ENCODE data around the gene KCMF1.

KCMF1 gene

DNA sequence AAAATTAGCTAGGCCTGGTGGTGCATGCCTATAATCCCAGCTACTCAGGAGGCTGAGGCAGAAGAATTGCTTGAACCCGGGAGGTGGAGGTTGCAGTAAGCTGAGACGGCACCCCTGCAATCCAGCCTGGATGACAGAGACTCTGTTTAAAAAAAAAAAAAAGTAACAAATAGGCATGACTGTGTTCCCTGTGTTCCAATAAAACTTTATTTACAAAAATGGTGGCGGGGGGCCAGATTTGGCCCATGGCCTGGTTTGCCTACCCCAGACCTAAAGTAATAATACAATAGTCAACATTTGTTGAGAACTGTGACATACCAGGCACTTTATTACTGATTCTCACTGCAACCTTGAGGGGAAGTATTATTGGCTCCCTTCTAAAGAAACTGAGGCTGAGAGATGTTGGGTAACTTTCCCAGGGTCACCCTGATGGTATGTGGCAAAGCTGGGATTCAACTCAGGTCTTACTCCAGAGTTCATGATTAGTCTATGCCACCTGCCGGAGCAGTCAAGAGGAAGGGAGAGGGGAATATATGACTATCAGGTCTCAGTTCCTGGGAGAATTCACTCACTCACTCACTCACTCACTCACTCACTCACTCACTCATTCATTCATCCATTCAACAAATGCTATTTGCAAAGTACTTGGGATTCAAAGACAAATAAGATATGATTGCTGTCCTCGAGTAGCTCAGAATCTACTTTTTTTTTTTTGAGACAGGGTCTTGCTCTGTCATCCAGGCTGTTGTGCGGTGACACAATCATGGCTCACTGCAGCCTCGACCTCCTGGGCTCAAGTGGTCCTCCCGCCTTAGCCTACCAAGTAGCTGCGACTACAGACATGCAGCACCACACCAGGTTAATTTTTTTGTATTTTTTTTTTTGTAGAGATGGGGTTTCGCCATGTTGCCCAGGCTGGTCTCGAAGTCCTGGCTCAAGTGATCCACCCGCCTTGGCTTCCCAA, 14.3 kb upstream of the KCMF1 start:
- DNase-seq (ENCODE audit: low spot score) = no peak
- in situ Hi-C loops (cut with MboI; ENCODE audit: low pct_unique_long_range_greater_than_20kb, low sequenced_read_pairs, unreplicated experiment) = no loop called here
- TF ChIP-seq, protein P1, sequence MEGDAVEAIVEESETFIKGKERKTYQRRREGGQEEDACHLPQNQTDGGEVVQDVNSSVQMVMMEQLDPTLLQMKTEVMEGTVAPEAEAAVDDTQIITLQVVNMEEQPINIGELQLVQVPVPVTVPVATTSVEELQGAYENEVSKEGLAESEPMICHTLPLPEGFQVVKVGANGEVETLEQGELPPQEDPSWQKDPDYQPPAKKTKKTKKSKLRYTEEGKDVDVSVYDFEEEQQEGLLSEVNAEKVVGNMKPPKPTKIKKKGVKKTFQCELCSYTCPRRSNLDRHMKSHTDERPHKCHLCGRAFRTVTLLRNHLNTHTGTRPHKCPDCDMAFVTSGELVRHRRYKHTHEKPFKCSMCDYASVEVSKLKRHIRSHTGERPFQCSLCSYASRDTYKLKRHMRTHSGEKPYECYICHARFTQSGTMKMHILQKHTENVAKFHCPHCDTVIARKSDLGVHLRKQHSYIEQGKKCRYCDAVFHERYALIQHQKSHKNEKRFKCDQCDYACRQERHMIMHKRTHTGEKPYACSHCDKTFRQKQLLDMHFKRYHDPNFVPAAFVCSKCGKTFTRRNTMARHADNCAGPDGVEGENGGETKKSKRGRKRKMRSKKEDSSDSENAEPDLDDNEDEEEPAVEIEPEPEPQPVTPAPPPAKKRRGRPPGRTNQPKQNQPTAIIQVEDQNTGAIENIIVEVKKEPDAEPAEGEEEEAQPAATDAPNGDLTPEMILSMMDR (IDR thresholded peaks at IDR 0.05; ENCODE audit: extremely low read depth, insufficient read depth, missing control alignments) = no peak

DNA sequence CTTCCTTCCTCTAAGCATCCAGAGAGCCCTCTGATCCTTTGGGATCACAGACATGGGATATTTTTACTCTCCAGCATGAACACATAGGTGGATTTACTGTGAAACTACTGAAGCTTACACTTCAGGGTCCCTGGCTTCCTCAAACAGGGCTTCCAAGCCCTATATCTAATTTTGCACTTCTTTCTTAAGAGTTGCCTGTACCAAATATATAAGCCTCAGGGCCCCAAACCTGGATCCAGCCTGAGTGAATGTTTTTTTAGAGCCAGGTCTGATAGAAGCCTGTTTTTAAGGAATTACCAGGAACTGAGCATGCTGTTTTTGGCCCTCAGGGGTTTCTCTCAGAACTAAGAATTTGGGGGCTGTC, 13.2 kb upstream of the KCMF1 start:
- TF ChIP-seq, protein P1 (IDR thresholded peaks at IDR 0.05; ENCODE audit: extremely low read depth, insufficient read depth, missing control alignments) = no peak
- in situ Hi-C loops (cut with MboI; ENCODE audit: low pct_unique_long_range_greater_than_20kb, low sequenced_read_pairs, unreplicated experiment) = no loop called here
- no peak for DNase-seq (ENCODE audit: low spot score)

DNA sequence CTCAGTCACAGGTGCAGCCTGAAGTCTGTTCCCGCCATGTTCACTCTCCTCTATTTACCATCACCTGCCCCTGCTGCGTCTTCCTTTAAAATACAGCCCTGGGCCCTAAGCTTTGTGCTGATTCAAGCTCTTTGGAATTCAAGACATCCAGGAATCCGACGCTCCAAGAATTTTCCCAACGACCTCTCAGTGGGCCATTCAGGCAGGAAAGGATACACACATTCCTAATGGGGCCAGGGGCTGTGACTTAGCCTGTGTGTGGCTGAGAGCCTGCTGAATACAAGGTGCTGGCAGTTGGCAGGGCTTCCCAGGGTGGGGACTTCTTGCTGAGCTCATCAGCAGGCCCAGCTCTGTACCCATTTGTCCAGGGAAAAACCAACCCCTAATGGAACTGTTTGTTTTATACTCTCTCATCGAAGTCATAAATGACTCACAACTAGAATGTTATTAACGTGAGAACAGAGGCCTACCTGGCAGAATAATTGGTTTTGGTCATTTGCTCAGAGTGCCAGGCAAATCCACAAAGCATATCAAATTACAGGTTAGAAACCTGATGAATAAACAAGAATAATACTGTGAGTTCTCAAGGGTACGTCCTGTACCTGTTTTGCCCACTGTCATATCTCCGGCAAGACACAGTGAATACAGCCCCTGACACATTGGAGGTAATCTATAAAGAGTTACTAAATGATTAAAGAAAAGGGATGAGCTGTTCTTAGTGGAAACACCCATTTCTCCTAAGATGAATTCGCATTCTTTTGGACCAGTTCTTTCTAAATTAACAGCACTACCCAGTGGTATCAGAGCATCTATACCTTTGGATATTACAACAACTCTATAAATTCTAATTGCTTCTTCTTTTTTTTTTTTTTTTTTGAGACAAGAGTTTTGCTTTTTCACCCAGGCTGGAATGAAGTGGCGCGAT, 12.6 kb upstream of the KCMF1 start:
- in situ Hi-C loops (cut with MboI; ENCODE audit: low pct_unique_long_range_greater_than_20kb, low sequenced_read_pairs, unreplicated experiment) = no loop called here
- no peak for DNase-seq (ENCODE audit: low spot score)
- TF ChIP-seq, protein P1 (IDR thresholded peaks at IDR 0.05; ENCODE audit: extremely low read depth, insufficient read depth, missing control alignments) = no peak

GRCh38 chr2:84959095-84959565, 11.8 kb upstream of the KCMF1 start:
- DNase-seq (ENCODE audit: low spot score) = no peak
- TF ChIP-seq, protein P1 (IDR thresholded peaks at IDR 0.05; ENCODE audit: extremely low read depth, insufficient read depth, missing control alignments) = no peak
- in situ Hi-C loops (cut with MboI; ENCODE audit: low pct_unique_long_range_greater_than_20kb, low sequenced_read_pairs, unreplicated experiment) = no loop called here

- DNase-seq (ENCODE audit: low spot score) = no peak
- TF ChIP-seq, protein P1 (IDR thresholded peaks at IDR 0.05; ENCODE audit: extremely low read depth, insufficient read depth, missing control alignments) = no peak
- in situ Hi-C loops (cut with MboI; ENCODE audit: low pct_unique_long_range_greater_than_20kb, low sequenced_read_pairs, unreplicated experiment) = no loop called here
These were observed 11.1 kb upstream of the KCMF1 start for GRCh38 chr2:84959566-84960506.

Measured in GM13977 (cell line).